HG03442 (cell line): ENCODE results near the gene MYO16.

Experiments used
- ATAC-seq: cut with Tn5 transposase; IDR thresholded peaks from one replicate; pipeline ENCODE4 v1.9.1; 2021; ENCODE audit warnings: mild to moderate bottlenecking, moderate library complexity; ENCODE audit not compliant: unreplicated experiment

MYO16 gene

DNA sequence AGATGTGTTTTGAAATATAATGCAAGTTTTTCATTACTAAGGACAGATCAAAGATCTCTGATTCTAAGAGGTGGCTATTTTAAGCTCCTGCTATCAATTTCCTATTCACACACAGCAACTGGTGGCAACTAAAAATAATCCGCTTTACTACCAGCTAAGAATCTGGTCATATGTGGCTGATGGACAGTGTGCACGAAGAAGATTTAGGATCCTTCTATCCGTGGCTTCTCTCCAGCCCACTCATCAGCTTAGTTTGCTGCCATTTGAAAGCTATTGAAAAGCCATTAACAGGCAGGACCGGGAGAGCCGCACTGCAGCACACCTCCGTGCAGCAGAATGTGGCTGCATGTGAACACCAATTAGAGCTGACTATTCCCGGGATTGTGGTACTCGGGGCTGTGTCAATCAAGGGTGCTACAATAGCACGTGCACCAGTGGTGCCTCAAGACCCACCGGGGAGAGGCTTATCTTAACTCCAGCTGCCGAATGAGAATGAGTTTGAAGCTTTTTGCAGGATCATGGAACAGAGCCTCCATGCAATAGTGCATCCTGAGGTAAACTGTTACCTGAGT is at the start of gene MYO16:
MYO16 (plus strand) TSS at position 431 of the 572 bp plus-strand sequence. CDS start 234 bp downstream, outside the sequence.
- no peak for ATAC-seq

DNA sequence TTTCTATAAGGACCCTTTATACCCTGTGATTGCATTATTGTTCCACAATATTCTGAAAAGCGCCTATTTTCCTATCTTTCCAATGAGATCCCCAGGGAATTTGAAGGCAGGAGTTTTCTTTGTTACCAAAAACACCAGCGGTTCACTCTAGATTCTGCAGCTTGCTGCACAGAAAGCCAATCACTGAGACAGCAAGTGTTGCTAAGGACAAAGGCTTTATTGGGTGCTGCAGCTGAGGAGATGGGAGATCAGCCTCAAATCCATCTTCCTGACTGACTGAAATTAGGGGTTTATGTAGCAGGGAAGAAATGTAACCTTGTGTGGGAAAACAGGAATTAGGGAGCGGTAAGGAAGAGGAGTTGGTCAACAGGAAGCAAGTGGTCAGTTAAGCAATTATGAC is 42.6 kb upstream of the MYO16 start:
- no peak for ATAC-seq

DNA sequence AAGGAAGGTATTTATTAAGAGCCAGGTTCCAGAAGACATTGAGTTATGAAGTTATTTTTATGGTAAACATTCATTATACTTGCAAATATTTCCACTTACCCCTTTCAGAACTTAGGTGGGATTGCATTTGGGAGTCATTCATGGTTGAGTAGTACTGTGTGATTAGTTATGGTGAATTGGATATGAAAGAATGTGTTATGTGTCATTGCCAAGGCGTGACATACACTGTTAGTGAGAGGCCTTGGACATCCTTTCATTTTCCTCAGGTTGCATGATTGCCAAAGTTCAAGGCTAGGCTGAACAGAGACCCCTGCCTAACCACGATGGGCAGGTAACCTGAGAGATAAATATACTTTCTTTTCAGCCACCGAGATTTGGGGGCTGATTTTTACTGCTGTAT is 40.9 kb upstream of the MYO16 start:
- no peak for ATAC-seq

DNA sequence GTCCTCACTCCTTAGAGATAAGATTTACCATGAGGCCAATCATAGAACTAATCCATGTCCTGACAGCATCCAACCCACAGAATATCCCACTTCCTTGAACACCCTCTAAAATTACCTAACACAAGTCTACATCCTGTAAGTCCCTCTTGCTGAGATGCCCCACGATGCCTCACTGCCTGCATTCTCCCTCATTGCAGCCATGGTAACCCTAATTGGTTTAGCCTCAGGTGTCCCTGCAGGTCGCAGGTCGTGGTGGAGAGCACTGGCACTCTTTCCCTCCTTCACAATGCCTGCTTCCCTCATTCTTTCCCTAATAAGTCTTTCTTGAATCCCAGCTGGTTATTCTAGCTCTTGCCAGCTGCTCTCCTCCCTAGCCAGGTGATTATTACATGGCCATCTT is 35.3 kb upstream of the MYO16 start:
- no peak for ATAC-seq

DNA sequence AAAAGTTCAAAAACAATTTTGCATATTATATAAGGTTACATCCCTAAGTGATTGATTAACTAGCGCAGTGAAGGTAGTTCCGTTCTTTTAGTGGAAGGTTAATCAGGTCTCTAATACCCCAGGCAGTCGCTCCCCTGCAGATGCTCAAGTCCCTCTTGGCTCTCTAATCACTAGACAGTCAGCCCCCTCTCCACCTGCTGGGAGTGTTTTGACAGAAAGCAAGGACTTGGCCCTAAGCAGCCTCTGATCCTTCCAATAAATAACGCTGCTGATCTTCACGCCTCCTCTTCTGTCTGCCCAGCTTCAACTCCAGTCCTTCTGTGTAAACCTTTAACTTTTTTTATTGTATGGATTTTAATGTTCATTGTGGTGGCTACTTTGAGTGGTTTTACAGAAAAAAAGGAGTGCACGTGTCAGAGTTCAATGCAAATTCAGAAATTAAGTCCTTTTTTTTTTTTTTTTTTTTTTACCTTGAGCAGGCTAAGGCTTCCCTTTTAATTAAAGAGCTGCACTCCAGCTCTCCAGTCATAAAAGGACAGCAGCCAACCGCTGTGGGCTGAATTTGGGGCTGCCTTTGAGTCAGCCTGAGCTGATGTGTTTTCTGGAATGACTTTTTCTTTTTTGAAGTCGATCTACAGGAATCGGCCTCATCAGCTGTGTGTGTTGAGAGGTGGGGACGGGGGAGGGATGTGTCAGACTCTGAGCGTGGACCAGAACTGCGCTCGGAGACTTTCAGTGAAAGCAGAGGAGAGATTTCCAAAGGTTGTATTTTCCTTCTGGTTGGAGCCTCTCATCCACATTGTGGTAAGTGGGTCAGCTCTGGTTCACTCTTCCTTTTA is 33.8 kb upstream of the MYO16 start:
- ATAC-seq: peak; percentile 76

DNA sequence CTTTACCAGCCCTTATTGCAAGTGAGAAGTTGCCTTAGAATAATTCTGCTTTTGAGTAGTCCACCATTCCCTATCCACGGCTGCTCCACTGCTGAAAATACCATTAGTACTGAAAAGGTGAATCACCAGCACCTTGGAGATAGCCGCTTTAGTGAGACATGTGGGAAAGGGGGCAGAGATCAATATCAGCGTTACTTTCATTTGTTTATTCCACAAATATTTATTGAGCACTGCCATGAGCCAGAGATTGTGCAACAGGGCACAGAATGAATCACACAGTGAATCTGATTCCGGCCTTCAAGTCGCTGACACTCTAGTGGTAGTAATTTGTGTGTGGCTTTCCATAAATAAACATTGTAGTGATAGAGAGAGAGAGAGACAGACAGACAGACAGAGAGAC is 31.5 kb upstream of the MYO16 start:
- ATAC-seq: no peak

DNA sequence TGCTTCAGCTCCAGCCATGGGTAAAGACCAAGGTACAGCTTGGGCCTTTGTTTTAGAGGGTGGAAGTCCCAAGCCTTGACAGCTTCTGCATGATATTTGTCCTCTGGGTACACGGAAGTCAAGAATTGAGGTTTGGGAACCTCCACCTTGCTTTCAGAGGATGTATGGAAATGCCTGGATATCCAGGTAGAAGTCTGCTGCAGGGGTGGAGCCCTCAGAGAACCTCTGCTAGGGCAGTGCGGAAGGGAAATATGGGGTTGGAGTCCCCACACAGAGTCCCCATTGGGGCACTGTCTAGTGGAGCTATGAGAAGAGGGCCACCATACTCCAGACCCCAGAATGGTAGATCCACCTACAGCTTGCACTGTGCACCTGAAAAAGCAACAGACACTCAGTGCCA is 23.0 kb upstream of the MYO16 start:
- no peak for ATAC-seq

DNA sequence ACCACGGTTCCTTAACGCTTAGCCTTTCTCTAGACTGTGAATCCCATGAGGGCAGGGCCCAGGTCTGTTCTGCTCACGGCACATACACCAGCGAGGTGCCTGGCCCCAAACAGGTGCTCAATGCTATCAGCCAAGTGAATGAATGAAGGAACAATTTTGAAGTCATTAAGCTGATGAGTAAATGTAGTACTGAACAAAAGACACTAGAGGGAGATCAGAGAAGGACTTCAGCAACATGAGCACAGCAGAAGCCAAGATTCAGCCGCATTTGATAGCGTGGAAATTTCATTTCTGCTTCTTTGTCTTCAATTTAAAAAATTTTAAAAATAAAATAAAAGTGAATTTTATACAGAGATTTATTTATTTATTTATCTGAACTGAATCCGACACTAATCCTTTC is 20.1 kb upstream of the MYO16 start:
- ATAC-seq: no peak

DNA sequence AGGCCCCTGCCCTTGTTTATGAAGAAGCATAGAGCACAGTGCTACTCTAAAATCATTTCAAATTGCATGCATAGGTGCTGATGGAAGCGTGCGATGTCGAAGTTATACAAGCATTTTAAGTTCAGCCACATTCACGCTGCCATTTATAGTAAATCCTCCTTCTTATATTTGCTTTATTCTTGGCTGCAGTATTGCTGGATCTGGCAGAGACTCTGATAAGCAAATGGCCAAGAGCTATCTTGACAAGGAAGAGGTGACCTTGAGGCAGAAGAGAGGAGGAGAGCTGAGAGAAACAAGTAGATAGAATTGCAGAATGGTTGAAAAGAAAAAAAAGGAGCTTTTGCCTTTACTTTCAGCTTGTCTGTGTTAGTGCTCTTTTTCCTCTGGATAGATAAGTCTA is 18.9 kb upstream of the MYO16 start:
- ATAC-seq: no peak

DNA sequence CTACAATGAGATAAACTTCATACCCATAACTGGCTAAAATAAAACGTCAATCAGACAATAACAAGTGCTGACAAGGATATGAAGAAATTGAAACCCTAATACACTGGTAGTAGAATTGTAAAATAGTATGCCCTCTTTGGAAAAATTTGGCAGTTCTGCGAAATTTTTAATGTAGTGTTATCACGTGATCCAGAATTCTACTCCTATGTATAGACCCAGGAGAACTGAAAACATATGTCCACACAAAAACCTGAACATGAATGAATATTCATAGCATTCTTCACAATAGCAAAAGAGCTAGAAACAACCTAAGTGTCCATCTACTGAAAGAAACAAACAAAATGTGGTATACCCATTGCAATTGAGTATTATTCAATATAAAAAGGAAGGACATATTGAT is 14.2 kb upstream of the MYO16 start:
- ATAC-seq: no peak

DNA sequence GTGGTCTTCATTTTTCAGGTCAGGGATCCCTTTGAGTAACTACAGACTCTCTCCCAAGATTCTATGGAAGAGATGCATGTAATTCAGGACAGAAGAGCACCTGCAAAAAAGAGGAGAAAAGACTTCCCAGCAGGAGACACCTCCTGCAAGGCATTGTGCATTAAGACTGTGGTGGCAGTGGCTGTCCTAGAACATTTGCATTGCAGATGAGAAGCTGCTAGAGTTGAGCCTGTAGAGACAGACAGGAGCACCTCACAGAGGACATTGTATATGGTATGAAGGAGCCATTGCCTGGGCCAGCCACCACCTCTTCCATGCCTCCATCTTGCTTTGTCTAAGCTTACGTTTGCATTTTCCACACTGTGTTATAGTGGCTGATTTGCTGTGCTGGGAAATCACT is 11.2 kb upstream of the MYO16 start:
- ATAC-seq: no peak

DNA sequence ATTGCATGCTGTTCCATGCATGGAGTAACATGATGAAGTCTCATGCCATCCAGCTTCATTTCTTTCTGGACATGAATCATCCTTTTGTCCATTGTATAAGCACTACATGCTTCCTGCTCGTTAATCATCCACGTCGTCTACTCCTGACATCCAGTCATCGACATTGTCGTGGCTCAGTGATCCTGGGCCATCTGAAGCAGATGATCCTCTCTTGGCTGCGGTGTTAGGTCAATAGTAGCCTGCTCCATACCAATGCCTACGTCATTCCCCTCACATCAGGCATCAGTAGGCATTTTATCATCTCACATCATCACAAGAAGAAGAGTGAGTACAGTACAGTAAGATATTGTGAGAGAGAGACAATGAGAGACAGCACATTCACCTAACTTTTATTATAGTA is 7.9 kb upstream of the MYO16 start:
- no peak for ATAC-seq

DNA sequence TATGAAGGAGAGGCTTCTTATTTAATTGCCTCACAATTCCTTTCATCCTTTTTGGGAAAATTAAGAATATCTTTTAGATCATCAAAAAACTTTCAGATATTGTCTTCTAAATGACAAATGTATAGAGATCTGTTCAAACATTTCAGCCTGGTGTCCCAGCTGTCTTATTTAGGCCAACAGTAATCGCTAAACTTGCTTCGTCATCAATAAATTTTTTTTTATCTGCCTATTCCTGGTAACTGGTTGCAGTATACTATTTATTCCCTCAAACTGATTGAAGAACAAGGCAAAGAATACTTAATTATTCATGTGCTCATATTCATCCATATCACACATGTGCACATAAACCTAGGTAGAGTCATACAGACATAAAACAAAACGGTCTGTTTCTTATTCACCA is 5.3 kb upstream of the MYO16 start:
- no peak for ATAC-seq

DNA sequence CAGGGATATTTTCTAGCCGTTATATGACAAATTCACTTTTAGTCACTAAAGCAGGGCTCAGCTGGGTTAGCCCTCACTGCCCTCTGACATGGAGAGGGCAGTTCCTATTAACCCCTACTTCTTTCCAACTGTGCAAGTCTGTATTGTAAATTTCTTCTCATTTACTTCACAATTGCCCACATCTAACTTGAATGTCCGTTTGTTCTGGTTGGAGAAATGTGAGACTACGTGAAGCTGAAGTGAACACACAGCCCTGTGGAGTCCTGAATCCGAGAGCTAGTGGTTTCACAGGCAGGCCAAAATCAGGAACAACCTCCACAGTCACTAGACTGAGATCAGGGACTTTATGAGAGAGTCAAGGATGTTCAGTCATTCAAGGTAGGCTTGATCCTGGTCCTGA is 4.4 kb upstream of the MYO16 start:
- ATAC-seq: no peak

DNA sequence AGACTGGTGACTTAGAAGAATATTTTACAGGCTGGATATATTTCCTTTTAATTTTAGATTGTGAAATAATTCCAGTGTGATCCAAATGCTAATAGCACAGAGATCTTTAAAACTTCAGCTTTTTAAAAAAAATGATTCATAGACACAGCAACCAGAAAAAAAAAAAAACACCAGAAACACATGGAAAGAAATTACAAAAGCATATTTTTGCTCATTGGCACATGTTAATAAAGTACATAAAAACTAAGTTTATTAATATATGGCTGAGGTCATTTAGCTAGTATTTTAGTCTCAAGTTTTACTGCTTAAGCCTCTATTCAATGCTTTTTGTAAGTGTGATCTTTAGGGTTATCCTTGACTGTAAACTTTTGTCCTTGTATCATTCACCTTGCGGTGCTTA is 577 bp downstream of the MYO16 start:
- ATAC-seq: no peak

DNA sequence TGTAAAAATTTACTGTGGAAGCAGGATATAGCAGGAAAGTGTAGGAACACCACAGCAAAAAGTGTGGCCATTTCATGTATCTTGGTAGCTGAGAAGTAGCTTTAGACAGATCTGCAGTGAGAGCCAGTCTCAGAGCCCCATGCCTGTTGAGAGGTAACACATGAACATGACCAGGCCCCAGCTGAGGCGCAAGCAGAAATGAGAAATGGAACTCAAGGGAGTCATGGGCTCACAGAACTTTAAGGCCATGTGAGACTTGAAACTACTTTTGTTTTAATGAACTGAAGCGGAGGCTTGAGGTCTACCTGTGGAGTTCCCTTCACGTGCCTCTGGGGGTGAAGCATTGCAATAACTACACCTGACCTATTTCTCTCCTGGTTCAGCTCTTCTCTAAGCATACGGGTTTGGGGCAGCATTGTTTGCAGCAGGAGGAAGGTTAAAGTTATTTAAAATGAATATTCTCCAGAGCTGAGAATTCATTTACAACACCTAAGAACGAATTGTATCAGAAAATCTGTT is 3.3 kb downstream of the MYO16 start:
- ATAC-seq: no peak

DNA sequence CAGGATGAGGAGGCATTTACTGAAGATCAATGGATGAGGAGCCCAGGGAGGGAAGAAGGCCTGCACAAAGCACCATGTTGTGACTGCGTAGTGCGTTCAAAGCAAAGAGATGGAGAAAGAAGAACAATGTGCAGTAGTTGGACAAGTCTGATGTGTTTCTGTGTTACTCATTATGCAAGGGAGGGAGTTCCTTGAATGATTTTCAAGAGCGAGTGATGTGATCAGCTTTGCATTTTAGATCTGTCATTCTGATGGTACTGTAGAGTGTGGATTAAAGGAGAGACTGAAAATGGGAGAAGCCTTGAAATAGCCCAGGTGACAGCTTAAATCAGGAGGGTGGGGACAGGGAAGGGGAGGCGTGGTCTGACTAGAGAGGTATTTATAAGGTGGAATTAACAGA is 9.5 kb downstream of the MYO16 start:
- ATAC-seq: no peak

DNA sequence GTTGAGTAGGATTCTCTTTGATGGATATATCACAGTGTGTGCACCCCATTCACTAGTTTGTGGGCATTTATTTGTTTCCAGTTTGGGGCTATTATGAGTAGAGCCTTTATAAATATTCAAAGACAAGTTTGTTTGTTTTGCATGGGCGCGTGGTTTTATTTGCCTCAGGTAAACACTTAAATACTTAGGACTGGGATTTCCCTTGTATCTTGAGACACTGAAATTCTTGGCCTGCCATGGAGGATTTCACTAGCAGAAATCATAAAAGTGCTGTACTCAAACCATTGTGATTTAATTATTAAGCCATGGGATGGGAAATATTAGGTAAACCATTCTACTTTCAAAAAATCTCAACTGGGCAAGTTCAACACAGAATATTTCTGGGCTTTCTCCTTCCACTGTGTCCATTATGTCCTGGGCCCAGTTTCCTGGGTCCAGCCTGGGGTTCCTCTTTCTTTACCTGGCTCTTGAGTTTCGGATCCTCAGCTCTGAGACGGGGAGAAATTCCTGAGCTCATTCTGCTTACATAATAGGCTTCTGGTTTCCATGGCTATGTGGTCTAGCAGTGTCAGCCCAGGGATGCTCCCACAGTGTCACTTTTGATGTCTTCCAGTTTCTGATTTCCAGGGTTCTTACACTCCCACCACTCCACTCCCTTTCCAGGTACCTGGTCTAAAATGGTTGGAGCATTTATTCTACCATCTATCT is 14.4 kb downstream of the MYO16 start:
- ATAC-seq: no peak

DNA sequence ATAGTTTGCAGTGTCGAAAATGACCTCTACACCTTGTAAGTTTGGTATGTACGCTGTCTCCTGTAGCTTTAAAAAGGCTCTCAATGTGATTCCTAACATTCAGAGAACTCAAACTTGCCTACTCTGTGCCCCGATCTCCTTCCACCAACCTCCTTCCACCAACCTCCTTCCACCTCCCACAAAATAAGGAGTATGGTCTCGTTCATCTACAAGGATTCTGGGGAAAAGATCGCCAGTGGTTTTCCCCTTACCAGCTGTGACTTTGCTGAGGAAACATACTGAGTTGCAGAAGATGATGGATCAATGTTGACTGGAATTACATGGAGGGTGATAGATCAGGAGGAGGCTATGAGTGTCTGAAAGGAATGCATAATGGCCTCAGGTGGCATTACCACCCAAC is 16.0 kb downstream of the MYO16 start:
- ATAC-seq: no peak

DNA sequence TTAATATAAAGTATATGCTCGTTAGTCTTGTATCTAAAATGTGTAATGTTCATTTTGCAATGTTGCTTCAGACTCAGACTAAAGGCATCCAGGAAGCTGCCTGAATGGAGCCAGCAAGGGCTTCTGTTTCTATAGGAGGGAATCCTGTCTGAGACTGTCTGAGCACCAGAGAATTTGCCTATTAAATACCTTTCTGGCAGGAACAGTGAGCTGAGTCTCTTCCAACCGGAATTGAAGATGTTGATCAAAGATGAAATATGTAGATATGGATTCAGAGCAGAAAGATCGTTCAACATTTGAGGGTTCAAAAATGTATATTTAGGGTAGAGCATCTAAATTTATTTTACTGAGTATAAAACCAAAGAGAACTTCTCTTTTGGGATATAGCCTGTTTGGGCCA is 20.9 kb downstream of the MYO16 start:
- ATAC-seq: no peak

DNA sequence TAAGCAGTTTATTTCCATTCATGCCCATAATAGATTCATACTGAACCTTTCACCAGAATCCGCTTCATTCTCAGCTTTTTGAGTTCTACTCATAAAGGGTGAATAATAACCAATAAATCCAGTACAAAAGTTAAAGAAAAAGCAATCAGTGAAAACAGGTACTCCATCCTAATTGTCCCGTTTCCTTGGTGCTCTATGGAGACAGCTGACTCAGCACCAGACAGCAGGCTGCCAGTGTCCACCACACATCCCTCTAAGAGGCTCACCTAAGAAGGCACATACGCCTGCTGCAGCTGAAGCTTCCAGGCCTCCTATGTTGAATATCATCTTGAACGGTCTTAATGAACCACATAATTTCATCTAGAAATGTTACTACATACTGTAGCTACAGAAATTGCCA is 27.3 kb downstream of the MYO16 start:
- ATAC-seq: no peak

DNA sequence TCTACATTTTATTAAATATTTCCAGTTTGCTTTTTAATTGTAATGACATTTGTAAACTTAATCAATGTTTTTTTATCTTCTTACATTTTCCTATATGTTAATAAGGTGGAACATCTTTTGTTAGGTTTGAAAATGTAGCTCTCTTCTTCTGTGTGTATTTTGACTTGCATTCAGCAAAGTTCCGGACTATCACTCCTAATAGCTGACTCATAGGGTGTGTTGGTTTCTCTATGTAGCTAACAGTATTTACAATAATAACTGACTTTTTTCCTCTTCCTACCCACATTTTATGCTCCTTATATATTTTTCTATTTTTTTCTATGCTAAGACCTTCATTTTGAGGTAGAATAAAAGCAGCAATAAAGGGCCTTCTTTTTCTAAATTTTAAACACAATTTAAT is 28.1 kb downstream of the MYO16 start:
- no peak for ATAC-seq
